Hematopoietic multipotent progenitor cell treated with erythropoietin and hydrocortisone succinate and interleukin-3 and kit ligand, for 6 days (in vitro differentiated cells): Measurements from ENCODE around the gene ROBO4.
A peak's percentile ranks its signal among the peaks of the same experiment; 100 is the strongest.

ENCODE experiments used
- DNase-seq: peaks from one replicate; pipeline ENCODE4 v3.0.0-alpha.2; 2015

ROBO4 gene

GRCh38 chr11:124869856-124870387 is 27.7 kb downstream of the ROBO4 start:
- DNase-seq = no peak

- no peak for DNase-seq
Observed at GRCh38 chr11:124869331-124869730, 28.3 kb downstream of the ROBO4 start.

GRCh38 chr11:124868331-124869274 is 29.1 kb downstream of the ROBO4 start:
- no peak for DNase-seq

- DNase-seq = peak; percentile 70
Observed at GRCh38 chr11:124867700-124868099, 30.0 kb downstream of the ROBO4 start.

GRCh38 chr11:124865902-124866851 is 31.5 kb downstream of the ROBO4 start:
- peak; percentile 57 for DNase-seq

GRCh38 chr11:124865181-124865901 is 32.3 kb downstream of the ROBO4 start, which contains the start of gene ROBO3:
Gene ROBO3, plus strand, starts transcription at chr11:124865432. Its CDS starts 146 bp downstream, at chr11:124865578.
- no peak for DNase-seq

GRCh38 chr11:124864892-124865180 is 32.8 kb downstream of the ROBO4 start:
- DNase-seq = no peak

- DNase-seq = no peak
Observed at GRCh38 chr11:124864176-124864891, 33.3 kb downstream of the ROBO4 start.

- DNase-seq = no peak
Observed at GRCh38 chr11:124863826-124864165, 33.9 kb downstream of the ROBO4 start.

GRCh38 chr11:124863137-124863825 is 34.4 kb downstream of the ROBO4 start:
- DNase-seq = no peak

- DNase-seq = no peak
Observed at GRCh38 chr11:124861670-124862069, 36.0 kb downstream of the ROBO4 start.

GRCh38 chr11:124859171-124859570 is 38.5 kb downstream of the ROBO4 start:
- DNase-seq = no peak

- DNase-seq = no peak
Observed at GRCh38 chr11:124846070-124846673, 51.5 kb downstream of the ROBO4 start.

- DNase-seq = no peak
Observed at GRCh38 chr11:124844664-124845079, 53.0 kb downstream of the ROBO4 start.

- DNase-seq = no peak
Observed at GRCh38 chr11:124843616-124843910, 54.1 kb downstream of the ROBO4 start.

- no peak for DNase-seq
Observed at GRCh38 chr11:124842305-124842704, 55.4 kb downstream of the ROBO4 start.

- DNase-seq = no peak
Observed at GRCh38 chr11:124841840-124842239, 55.8 kb downstream of the ROBO4 start.

GRCh38 chr11:124841201-124841600 is 56.5 kb downstream of the ROBO4 start:
- no peak for DNase-seq

GRCh38 chr11:124840666-124841065 is 57.0 kb downstream of the ROBO4 start:
- no peak for DNase-seq

- no peak for DNase-seq
Observed at GRCh38 chr11:124839972-124840621, 57.6 kb downstream of the ROBO4 start.
